K562 (cell line): Measurements from ENCODE around the gene HAGHL. TPM values are rescaled to one million over a fixed set of nuclear protein-coding genes. Genes with fewer than 3 reads are reported as not detected.

Experiments
- RBM22 ChIP-seq: fragments of 200-400 bp; formaldehyde crosslinking; IDR thresholded peaks from 2 replicates; pipeline ENCODE4 v1.6.1; 2018; ENCODE audit warnings: low read length, low read depth; ENCODE audit not compliant: poor library complexity, severe bottlenecking
- YY1 ChIP-seq, 3 experiments: IDR thresholded peaks; 2 replicates each; pipeline ENCODE4 v1.6.1; 2011; ENCODE audit warnings: low read length in 2 of 3, mild to moderate bottlenecking in 2 of 3, moderate library complexity in 2 of 3, borderline replicate concordance in 1 of 3, control low read depth in 1 of 3, low read depth in 1 of 3; ENCODE audit not compliant: insufficient read depth in 3 of 3, insufficient replicate concordance in 2 of 3, control insufficient read depth in 1 of 3, insufficient read length in 1 of 3; ENCODE audit errors: extremely low read depth in 1 of 3
- ZBTB40 ChIP-seq, 2 experiments: fragments of 450-650 bp in 1 of 2; sonication (generic) in 1 of 2; formaldehyde crosslinking in 1 of 2; IDR thresholded peaks; 2 replicates each; pipeline versions ENCODE4 v1.7.1 to v1.9.0; 2016 to 2022; ENCODE audit warnings: inconsistent platforms in 1 of 2, mild to moderate bottlenecking in 1 of 2, missing genetic modification reagents in 1 of 2
- ZBTB7A ChIP-seq: IDR thresholded peaks from 2 replicates; pipeline ENCODE4 v1.6.1; 2011; ENCODE audit warnings: low read depth, mild to moderate bottlenecking, low read length, moderate library complexity, borderline replicate concordance; ENCODE audit not compliant: control insufficient read depth
- polyA plus RNA-seq, 8 experiments: library from polyadenylated mRNA; depleted of rRNA in 4 of 8; stranded (reverse) in 5 of 8; unstranded in 3 of 8; fragments of >200 nt; fragmentation: Nextera tagmentation in 2 of 8; fragmentation: Illumina TruSeq in 1 of 8; extraction: Ambion mirVana in 2 of 8; extraction: Trizol in 1 of 8; gene quantifications; 2 replicates each; pipeline versions ENCODE4 v1.2.1 to v1.2.3, GENCODE V29; 2011 to 2014; ENCODE audit warnings: inconsistent platforms in 1 of 8, missing spikeins in 1 of 8
- total RNA-seq, 7 experiments: library from RNA; depleted of rRNA in 6 of 7; stranded (reverse); fragments of >200 nt in 6 of 7; fragmentation: Illumina TruSeq in 2 of 7; extraction: Trizol in 2 of 7; gene quantifications; 2 replicates each; pipeline versions ENCODE4 v1.2.1 to v1.2.3, GENCODE V29; 2011 to 2021; ENCODE audit warnings: low replicate concordance in 1 of 7
- TF ChIP-seq, protein P1 (sequence below): sonication (generic); formaldehyde crosslinking; IDR thresholded peaks from 2 replicates; pipeline ENCODE4 v1.8.0; 2022; ENCODE audit warnings: mild to moderate bottlenecking, missing genetic modification reagents

The HAGHL gene
- total and polyA plus RNA-seq, 9 of the 15 experiments (the other 6 are each of a cell fraction or from before 2014, with no cell fraction given) = 0.31 to 83.4 (median 20.7) TPM

DNA sequence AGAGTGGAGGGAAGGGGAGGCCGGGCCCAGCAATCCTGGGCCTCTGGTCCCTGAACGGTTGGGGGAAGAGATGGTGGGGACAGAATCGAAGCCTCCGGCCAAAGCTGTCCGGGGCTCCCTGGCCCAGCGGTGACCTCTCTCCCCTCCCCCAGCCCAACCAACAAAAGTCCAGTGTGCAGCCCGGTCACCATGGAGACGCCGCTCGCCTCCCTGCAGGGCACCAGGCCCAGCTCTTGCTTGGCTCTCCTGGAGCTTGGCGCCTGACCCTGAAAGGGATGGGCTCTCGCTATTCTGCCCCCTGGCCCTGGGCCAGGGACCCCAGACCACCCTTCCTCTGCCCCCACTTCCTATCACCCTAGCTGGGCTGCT, 10.7 kb upstream of the HAGHL start (continued):
- TF ChIP-seq ZBTB40 (IDR thresholded peaks at IDR 0.05) (no peak), ZBTB40 (CRISPR knock-in tag; IDR thresholded peaks at IDR 0.05) (no peak), RBM22 (peak; percentile 42), YY1 (IDR thresholded peaks at IDR 0.05; ENCODE audit: borderline replicate concordance in 1 of 3, control insufficient read depth in 1 of 3, extremely low read depth in 1 of 3, insufficient read depth in 3 of 3, insufficient read length in 1 of 3, insufficient replicate concordance in 2 of 3, low read depth in 1 of 3, low read length in 2 of 3) (peak in 1 of 3 experiments; percentile 7), ZBTB7A (peak; percentile 47; the same call in 1 of the 2 replicates)
- TF ChIP-seq, protein P1, sequence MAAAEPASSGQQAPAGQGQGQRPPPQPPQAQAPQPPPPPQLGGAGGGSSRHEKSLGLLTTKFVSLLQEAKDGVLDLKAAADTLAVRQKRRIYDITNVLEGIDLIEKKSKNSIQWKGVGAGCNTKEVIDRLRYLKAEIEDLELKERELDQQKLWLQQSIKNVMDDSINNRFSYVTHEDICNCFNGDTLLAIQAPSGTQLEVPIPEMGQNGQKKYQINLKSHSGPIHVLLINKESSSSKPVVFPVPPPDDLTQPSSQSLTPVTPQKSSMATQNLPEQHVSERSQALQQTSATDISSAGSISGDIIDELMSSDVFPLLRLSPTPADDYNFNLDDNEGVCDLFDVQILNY (CRISPR knock-in tag) = no peak
